HG02759 (cell line): ENCODE measurements around the gene PODXL2.

ENCODE experiments used
- ATAC-seq: cut with Tn5 transposase; IDR thresholded peaks from one replicate; pipeline ENCODE4 v1.9.1; 2021; ENCODE audit warnings: mild to moderate bottlenecking, moderate library complexity; ENCODE audit not compliant: unreplicated experiment

PODXL2 gene, protein sequence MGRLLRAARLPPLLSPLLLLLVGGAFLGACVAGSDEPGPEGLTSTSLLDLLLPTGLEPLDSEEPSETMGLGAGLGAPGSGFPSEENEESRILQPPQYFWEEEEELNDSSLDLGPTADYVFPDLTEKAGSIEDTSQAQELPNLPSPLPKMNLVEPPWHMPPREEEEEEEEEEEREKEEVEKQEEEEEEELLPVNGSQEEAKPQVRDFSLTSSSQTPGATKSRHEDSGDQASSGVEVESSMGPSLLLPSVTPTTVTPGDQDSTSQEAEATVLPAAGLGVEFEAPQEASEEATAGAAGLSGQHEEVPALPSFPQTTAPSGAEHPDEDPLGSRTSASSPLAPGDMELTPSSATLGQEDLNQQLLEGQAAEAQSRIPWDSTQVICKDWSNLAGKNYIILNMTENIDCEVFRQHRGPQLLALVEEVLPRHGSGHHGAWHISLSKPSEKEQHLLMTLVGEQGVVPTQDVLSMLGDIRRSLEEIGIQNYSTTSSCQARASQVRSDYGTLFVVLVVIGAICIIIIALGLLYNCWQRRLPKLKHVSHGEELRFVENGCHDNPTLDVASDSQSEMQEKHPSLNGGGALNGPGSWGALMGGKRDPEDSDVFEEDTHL

DNA sequence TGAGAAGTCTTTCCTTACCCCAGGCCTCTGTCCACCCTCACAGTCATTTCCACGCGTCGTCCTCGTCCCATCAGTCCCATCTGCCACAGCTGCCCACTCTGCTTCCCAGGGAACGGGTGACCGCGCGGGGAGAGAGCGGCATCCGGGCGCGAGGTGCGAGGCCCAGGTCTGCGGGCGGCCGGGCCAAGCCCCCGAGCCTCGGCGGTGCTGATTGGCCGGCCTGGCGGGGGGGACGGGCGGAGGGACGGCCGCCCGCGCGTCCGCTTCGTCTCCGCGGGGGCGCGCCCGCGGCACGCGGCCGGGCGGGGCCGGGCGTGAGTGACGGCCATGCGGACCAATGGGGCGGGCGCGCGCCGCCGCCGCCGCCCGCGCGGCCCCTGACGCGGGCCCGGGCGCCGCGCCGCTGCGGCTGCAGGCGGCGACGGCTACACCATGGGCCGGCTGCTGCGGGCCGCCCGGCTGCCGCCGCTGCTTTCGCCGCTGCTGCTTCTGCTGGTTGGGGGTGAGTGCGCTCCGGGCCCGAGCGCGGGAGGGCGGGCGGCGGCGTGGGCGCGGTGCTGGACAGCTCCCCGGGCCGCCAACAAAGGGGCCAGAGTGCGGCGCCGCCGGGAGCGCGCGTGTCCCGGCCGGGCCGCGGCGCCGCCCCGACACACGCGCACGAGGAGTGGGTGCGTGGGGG is at the start of gene PODXL2:
TSS of gene PODXL2 (plus strand) at position 398 of the 679 bp plus-strand sequence. CDS start at position 433, 35 bp downstream.
- ATAC-seq: peak; percentile 77

DNA sequence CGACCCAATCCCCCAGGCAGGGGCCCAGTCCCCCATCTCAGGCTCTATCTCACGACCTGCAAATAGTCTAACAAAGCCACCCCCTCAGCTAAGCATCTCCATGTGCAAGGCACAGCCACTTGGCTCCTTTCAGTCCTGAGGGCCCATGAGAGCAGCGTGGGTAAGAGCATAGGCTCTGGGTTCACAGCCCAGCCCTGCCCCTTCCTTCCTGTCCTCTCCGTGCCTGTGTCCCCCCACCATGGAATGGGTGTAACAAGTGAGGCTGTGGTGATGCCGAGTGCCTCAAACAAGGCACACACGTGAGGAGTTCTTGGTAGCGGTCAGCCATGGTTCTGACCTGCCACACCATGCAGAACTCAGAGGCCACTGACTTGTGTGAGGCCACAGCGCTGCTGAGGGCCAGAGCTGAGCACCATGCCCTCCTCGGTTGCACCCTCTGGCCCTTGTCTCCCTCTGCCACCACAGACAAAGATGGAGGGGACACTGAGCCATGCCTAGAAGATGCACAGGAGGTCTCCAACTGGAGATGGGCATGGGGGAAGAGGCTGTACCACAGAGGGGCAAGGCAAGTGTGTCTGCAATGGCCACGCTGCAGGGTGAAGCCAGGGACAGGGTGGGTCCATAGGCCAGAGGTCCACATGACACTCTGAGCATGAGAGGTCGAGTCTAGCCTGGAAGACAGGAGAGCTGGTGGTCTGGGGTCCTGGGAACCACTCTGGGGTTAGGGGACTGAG is 48.5 kb upstream of the PODXL2 start:
- no peak for ATAC-seq

DNA sequence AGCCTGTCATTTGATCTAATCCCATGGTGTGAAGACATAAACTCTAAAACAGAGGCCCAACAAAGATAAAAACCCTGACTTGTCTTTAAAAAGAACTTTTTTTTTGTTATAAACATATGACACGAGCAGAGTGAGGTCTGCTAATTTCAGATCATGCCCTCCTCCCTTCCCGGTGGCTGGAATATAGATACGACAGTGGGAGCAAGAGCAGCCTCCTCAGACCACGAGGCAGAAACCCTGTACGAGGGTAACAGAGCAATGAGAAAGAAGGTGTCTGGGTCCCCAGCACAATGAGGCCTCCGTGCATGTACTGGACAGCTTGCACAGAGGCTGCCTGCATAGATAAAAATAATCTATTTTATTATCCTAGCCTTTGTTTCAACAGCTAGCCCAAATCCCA is 44.3 kb upstream of the PODXL2 start:
- no peak for ATAC-seq

DNA sequence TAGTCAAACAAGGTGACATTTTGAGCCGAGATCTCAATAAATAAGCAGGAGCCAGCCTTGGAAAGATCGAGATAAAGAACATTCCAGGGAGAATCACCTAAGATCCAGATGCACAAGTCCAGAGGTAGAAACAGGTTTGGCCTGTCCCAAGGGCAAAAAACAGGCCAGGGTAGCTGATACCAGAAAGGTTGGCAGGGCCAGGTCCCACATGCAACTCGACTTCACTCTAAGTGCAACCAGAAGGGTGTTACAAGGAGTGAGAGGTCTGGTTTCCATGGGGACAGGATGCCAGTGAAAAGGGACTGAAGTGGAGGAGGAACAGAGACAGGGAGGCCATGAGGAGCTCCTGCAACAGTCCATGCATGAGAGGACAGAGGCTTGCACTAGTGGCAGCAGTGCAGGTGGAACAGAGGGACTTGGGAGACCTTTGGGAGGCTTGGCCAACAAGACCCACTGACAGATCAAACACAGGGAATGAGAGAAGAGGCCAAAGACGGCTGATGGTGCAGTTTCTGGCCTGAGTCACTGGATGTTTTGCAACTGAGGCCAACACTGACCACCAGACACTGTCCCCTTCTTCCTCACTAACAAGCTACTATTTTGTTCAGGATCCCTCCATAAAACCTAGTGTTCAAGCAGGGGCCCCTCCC is 43.7 kb upstream of the PODXL2 start:
- ATAC-seq: no peak

DNA sequence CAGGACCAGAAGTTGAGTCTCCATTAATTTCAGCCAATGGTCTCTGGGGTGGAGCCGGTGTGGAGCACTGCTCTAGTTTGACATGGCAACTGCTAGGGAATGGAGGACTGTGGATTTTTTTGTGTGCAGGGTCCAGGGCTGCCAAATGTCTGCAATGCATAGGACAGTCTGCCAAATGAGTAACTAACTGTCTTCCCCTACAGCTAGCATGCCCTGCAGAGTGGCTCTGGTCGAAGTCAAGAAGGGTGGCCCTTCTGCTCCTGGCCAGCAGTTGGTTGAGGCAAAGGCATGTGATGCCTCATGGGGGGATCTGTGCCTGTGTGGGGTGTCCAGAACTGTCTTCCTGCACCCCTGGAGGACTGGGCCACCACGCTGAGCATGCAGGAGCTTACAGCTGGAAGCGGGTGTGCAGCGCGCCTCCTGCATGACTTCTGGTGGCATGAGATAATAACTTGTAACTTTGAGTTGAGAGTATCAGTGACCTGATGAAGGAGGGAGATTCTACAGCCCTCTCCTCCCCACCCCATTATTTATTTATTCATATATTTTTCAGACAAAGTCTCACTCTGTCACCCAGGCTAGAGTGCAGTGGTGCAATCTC is 43.1 kb upstream of the PODXL2 start:
- ATAC-seq: no peak

DNA sequence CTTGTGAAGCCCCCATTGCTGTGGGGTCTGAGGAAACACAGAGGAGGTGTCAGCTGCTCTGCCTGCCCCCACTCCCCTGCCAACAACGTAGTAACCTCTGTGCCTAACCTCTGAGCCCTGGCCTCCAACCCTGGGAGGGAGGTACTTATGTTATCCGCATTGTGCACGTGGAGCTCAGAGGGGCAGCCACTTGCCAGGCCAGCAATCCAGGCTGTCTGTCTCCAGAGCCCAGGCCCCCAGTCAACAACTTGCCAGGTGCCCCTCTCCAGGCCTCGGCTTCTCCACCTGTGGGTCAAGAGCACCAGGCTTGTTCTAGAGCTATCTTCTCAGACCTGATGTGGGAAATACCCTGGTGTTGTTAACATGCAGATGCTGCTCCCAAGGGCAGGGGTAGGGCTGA is 41.1 kb upstream of the PODXL2 start:
- ATAC-seq: no peak

DNA sequence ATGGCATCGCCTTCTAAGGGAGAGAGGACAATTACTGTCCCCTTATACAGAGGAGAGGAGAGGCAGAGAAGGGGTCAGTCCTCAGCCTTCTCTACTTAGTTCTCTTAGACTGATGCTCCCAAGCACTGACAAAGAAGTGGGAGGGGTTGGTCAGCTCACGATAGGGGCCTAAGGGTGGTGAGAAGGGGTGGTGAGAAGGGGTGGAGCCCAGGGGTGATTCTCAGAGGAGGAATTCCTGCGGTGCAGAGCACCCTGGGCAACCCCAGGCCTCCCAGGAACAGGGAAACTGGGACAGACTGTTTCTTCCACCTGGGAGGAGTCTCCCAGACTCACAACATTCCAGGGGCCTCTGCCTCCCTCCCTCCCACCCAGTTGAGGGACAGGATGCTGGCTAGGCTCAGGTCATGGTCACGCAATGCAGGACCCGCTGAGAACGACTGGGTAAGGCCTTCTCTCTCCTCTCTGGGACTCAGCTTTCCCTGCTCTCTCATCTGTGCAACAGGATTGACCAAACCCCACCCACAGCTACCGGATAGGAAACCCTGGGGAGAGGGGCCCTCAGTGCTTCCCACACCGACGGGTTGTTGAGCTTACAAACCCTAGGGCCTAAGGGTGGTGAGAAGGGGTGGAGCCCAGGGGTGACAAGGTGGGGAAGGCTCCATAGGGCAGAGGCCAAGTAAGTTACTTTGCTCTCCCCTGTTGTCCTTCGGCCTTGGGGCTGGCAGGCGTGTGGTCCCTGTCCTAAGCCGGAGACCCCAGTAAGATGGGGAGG is 40.0 kb upstream of the PODXL2 start:
- ATAC-seq: no peak

DNA sequence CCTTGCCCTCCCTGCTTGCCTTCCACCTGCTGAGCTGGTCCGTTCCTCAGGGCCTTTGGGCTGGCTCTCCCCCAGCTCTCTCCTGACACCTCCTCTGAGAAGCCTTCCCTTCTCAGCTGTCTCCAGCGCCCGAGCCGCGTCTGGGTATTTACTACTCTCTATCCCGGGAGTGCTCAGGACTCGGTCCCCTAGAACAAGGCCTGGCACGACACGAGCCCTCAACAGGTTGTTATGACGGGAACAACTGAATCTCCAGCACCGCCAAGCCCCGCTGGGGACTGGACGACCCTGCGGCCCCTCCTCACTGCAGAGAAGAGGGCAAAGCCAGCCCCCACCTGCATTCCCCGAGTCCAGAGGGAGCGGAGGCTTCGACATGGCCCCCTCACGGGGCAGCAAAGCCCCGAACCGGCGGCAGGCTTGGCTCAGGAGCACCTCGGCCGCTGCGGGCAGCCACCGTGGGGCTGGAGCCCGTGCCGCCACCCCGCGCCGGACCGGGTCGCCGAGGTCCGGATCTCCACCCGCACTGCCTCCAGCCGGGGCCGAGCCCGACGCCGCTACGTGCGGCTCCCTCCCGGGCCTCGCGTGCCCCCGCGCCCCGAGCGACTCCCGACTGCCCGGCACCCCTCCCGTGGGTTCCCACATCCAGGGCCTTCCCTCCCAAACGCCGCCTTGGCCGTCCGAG is 39.2 kb upstream of the PODXL2 start:
- no peak for ATAC-seq

DNA sequence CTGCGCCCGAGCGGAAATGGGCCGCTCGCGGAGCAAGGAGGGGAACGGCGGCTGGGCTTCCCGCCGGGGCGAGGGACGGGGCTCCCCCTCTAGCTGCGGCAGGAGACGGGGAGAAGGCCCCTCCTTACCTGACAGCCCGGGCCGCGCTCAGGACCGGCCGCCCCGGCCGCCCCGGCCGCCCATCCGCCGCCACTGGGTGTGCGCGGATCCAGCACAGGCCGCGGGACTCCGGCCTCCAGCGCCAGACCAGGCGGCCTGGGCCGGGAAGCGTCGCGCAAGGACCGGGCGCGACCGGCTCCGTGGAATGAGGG is 38.7 kb upstream of the PODXL2 start:
- ATAC-seq: peak; percentile 48

DNA sequence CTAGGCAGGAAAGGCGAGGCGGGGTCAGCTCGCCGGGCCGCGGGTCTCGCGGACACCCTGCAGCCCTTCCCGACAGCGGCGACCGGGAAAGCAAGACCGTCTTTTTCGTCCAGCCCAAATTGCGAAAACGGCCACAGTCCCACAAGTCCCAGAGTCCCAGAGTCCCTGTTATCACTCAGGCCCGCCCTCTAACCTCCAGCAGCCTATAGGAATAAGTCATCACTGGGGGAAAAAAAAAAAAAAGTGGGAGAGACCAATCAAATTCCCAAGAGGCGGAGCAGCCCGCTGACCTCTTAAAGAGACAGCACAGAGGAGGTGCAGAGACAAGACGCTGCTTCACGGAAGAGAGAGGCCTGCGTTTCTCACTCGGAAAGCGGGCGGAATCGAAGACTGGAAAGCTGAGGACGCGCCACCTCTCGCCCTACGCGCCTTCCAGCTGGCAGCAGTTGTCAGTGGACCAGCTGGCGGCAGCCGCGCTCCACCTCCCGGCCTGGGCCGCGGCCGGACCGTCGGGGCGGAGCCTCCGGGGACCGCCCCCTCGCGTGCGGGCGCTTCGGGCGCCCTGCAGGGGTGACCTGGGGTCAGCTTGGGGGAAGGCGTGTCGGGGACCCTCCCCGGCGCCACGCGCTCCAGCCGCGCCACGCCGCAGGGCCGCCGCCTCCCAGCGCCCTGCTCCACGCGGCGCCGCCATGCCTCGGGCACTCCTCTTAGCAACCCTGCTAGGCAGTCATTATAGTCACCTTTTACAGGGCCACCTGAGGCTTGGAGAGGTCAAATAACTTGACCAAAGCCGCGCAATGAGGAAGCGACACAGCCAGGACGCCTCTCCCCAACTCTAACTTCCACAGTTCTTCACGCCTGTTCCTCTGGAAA is 38.2 kb upstream of the PODXL2 start, which contains the start of gene TPRA1:
TSS of gene TPRA1 (minus strand) at position 141 of the 873 bp plus-strand sequence. CDS start 10,587 bp downstream, outside the sequence.
- peak; percentile 75 for ATAC-seq

DNA sequence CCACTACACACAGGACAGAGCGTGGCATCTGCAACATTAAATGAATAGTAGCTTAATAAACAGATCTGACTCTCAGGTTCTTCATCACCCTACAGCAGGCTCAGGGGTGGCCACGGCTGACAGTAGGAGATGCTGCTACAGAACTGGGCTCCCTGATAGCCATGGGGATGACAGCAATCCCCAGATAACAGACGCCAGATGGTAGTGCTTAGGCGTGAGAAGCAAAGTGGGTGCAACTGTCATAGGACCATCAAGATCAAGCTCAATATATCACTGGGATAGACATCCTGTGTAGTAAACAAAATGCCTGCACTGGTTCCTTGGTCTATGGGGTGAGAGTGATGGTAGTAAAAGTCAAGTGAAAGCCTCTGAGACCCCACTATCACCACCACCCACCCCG is 35.8 kb upstream of the PODXL2 start:
- ATAC-seq: no peak

DNA sequence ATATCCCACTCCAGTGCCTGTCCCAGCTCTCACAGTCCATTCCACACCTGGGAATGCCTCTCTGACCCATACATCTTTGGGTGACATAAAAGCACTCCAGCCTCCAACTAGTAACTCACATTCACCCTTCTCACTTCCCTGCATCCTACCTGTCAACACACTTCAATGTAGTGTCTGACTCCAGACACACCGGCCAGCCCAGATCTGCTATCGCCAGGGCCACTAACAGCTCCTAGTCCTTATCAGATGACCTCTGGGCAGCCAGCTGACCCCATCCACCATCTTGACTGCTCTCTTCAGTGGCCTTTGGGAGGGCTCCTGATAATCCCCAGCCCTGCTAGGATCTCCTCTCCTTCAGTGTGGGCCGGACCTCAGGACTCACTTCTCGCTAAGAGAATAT is 33.7 kb upstream of the PODXL2 start:
- no peak for ATAC-seq

DNA sequence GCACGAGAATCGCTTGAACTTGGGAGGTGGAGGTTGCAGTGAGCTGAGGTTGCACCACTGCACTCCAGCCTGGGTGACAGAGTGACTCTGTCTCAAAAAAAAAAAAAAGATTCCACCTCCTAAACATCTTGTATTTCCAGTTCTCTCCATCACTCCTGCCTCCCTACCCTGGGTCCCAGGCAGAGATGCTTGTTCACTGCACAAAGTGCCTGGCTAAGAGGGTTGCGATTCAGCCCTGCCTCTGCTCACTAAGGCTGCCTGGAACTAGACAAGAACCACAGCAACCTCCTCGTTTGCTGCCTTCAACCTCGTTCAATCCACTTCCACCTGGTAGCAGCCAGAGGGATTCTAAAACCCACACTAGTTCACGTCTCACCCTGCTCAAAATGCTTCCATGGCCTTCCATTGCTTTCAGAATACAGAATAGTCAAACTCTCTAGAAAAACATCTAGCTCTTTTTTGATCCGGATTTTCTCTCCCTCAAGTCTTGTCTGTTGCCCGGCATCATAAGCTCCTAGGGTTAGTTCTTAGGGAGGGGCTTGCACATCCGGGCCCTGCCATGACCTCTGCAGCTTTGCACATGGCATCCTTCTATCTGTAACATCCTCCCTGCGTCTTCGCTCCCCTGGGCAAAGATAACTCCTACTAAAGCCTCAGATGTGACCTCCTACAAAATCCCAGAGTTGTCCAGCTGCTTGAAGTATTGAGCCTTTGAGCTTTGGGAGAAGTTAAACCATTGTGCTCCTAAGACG is 31.8 kb upstream of the PODXL2 start:
- no peak for ATAC-seq

DNA sequence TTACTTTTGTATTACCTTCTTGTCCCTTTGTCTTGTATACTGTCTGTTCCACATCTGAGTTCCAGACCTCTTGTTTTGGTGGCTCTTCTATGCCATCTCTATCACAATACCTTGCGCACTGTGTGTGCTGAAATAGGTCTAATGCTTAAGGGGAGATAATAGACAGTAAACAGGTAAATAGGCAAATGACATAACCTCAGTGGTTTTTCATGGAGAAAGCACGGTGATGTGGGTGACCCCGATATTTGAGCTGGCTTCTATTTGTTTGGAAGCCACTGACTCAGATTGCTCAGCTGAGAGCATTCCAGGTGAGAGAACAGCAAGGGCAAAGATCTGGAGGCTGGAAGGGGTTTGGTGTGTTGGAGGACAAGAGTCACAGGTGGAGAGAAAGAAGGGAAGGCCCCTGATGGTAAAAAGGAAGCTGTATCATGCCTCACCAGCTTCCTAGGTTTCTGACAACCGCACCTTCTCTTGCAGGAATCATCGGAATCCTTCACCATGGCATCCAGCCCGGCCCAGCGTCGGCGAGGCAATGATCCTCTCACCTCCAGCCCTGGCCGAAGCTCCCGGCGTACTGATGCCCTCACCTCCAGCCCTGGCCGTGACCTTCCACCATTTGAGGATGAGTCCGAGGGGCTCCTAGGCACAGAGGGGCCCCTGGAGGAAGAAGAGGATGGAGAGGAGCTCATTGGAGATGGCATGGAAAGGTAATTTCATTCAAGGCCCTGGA is 30.0 kb upstream of the PODXL2 start:
- no peak for ATAC-seq

DNA sequence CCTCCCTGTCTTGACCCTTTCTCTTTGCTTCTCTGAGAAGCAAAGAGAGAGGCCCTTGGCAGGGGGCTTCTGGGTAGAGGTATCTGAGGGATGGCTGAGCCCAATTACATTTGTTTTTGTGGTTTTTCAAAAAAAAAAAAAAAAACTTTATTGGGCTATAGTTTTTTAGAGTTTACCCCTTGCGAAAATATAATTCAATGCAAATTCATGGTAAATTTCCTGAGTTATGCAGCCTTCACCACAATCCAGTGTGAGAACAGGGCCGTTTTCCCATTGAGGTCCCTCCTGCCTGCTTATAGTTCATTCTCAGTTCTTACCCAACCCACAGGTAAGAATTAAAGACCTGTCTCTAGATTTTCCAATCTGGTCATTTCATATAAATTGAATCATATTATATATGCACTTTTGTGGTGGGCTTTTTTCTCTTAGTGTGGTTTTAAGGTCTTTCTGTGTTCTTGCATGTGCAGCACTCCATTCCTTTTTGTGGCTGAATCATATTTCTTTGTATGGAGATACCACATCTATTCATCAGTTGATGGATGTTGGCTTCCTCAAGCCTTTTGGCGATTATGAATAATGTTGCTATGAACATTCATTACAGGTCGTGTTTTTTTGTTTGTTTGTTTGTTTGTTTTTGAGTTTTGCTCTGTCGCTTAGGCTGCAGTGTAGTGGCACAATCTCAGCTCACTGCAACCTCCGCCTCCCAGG is 28.1 kb upstream of the PODXL2 start:
- ATAC-seq: no peak

DNA sequence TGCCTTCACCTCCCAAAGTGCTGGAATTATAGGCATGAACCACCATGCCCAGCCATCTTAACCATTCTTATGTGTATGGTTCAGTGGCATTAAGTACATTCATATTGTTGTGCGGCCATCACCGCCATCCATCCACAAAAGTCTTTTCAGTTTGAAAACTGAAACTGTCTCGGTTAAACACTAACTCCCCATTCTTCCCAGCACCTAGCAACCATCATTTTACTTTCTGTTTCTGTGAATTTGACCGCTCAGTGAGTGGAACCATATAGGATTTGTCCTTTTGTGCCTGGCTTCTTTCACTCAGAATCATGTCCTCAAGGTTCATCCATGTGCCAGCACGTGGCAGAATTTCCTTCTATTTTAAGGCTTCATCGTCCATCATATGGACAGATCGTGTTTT is 24.9 kb upstream of the PODXL2 start:
- no peak for ATAC-seq
